ENCODE results near the gene BSDC1.

BSDC1 gene

GRCh38 chr1:32335535-32335789, 58.8 kb downstream of the BSDC1 start:
- Histone ChIP-seq H3K27me3 (ENCODE audit: insufficient read depth, low read length) (no peaks in the 10 kb centered on the region), H3K79me2 (ENCODE audit: control insufficient read depth, insufficient read depth, low read length, unreplicated experiment) (peaks cover 2% of the 10 kb centered on the region), H3K4me1 (ENCODE audit: control insufficient read depth, insufficient read depth, low read length, unreplicated experiment) (peaks cover 25% of the 10 kb centered on the region), H2AFZ (ENCODE audit: low read length, unreplicated experiment) (no peak overlapping the region), H3K36me3 (ENCODE audit: insufficient read depth, low read length) (peaks cover 10% of the 10 kb centered on the region; the same call in 1 of the 2 replicates), H3K27ac (ENCODE audit: low read depth, low read length) (no peak overlapping the region), H3K4me3 (ENCODE audit: low read depth, low read length) (peak overlapping the region; percentile 89)

- Histone ChIP-seq H2AFZ (ENCODE audit: low read length, unreplicated experiment) (no peak overlapping the region), H3K4me1 (ENCODE audit: control insufficient read depth, insufficient read depth, low read length, unreplicated experiment) (peaks cover 24% of the 10 kb centered on the region), H3K4me3 (ENCODE audit: low read depth, low read length) (peak overlapping the region; percentile 89), H3K27ac (ENCODE audit: low read depth, low read length) (no peak overlapping the region), H3K27me3 (ENCODE audit: insufficient read depth, low read length) (no peaks in the 10 kb centered on the region), H3K79me2 (ENCODE audit: control insufficient read depth, insufficient read depth, low read length, unreplicated experiment) (peaks cover 2% of the 10 kb centered on the region), H3K36me3 (ENCODE audit: insufficient read depth, low read length) (peaks cover 10% of the 10 kb centered on the region; the same call in 1 of the 2 replicates)
Observed at GRCh38 chr1:32334864-32335534, 59.2 kb downstream of the BSDC1 start.

DNA sequence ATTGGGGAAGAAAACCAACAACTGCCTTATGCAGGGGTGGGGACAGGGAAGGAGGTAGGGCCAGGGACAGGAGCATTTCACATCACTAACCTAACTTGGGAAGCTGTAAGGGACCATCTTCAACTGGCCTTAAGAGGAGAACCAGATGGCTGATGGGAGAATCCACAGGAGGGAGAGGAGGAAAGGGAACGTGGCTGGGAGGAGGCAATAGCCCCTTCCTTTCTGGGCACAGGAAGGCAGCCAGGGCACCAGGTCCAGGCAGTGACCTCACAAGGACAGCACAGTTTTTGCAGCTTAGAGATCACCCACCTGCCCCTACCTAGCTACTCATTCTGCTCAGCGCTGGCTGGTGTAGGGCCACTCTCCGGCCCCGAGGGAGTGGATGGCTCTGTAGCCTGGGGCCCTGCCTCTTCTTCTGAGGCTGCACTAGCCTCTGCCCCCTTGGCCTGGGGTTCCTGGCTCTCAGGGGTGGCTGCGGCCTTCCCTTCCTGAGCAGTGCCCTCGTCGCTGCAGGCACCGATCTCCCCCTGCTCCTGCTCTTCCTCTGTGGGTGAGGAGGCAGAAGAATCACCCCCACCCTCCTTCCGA, 59.9 kb downstream of the BSDC1 start:
- Histone ChIP-seq H3K4me3 (ENCODE audit: low read depth, low read length) (peak overlapping the region; percentile 89), H2AFZ (ENCODE audit: low read length, unreplicated experiment) (no peak overlapping the region), H3K36me3 (ENCODE audit: insufficient read depth, low read length) (peaks cover 16% of the 10 kb centered on the region; the same call in 1 of the 2 replicates), H3K4me1 (ENCODE audit: control insufficient read depth, insufficient read depth, low read length, unreplicated experiment) (peaks cover 20% of the 10 kb centered on the region), H3K27ac (ENCODE audit: low read depth, low read length) (no peak overlapping the region), H3K79me2 (ENCODE audit: control insufficient read depth, insufficient read depth, low read length, unreplicated experiment) (peaks cover 2% of the 10 kb centered on the region), H3K27me3 (ENCODE audit: insufficient read depth, low read length) (no peaks in the 10 kb centered on the region)

DNA sequence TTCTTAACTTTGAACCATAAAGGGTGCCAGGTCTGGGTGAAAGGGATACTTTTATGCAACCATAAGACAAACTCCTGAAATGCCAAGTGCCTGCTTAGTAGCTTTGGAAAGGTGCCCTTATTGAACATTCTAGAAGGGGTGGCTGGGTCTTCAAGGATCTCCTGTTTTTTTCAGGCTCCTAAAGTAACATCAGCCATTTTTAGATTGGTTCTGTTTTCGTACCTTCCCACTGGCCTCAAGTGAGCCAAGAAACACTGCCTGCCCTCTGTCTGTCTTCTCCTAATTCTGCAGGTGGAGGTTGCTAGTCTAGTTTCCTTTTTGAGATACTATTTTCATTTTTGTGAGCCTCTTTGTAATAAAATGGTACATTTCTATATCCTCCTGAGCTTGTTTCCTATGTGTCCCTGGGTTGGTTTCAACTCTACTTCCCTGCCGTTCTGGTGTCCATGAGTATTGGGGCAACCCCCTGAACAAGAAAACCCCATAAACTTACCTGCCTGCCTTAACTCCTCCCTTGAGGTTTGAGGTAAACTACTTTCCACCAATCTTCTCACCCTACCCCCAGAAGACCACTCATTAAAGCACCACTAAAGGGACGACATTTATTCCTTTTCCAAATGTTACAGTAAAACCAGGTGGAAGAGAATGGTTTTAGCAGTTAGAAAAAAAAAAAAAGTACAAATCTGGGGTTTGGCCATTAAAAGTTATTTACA, 60.8 kb downstream of the BSDC1 start:
- H3K4me1 ChIP-seq (ENCODE audit: control insufficient read depth, insufficient read depth, low read length, unreplicated experiment), result peaks cover 20% of the 10 kb centered on the region
- peaks cover 2% of the 10 kb centered on the region for H3K79me2 ChIP-seq (ENCODE audit: control insufficient read depth, insufficient read depth, low read length, unreplicated experiment)
- no peak overlapping the region for H3K27ac ChIP-seq (ENCODE audit: low read depth, low read length)
- no peaks in the 10 kb centered on the region for H3K27me3 ChIP-seq (ENCODE audit: insufficient read depth, low read length)
- H2AFZ ChIP-seq (ENCODE audit: low read length, unreplicated experiment), result no peak overlapping the region
- H3K4me3 ChIP-seq (ENCODE audit: low read depth, low read length), result no peak overlapping the region
- peaks cover 17% of the 10 kb centered on the region; the same call in 1 of the 2 replicates for H3K36me3 ChIP-seq (ENCODE audit: insufficient read depth, low read length)

- peaks cover 17% of the 10 kb centered on the region; the same call in 1 of the 2 replicates for H3K36me3 ChIP-seq (ENCODE audit: insufficient read depth, low read length)
- no peak overlapping the region for H2AFZ ChIP-seq (ENCODE audit: low read length, unreplicated experiment)
- H3K27ac ChIP-seq (ENCODE audit: low read depth, low read length), result no peak overlapping the region
- H3K4me1 ChIP-seq (ENCODE audit: control insufficient read depth, insufficient read depth, low read length, unreplicated experiment), result peaks cover 16% of the 10 kb centered on the region
- H3K27me3 ChIP-seq (ENCODE audit: insufficient read depth, low read length), result no peaks in the 10 kb centered on the region
- H3K4me3 ChIP-seq (ENCODE audit: low read depth, low read length), result no peak overlapping the region
- peaks cover 2% of the 10 kb centered on the region for H3K79me2 ChIP-seq (ENCODE audit: control insufficient read depth, insufficient read depth, low read length, unreplicated experiment)
Observed at GRCh38 chr1:32332290-32333079, 61.8 kb downstream of the BSDC1 start.

DNA sequence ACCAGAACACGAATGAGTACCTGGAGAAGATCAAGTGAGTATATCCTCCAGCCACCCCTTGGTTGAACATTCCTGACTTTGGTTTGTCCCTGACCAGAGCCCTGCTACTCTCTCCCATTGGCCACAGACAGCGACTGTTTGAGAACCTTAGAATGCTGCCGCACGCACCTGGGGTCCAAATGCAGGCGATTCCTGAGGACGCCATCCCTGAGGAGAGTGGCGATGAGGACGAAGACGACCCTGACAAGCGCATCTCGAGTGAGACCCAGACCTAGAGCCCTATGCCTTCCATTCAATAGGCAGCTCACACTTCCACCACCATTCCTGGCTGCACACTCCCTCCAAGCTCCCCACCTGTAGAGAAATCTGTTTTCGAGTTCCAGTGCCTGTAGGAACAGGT, 62.7 kb downstream of the BSDC1 start:
- no peaks in the 10 kb centered on the region for H3K27me3 ChIP-seq (ENCODE audit: insufficient read depth, low read length)
- H2AFZ ChIP-seq (ENCODE audit: low read length, unreplicated experiment), result no peak overlapping the region
- peaks cover 17% of the 10 kb centered on the region; the same call in 1 of the 2 replicates for H3K36me3 ChIP-seq (ENCODE audit: insufficient read depth, low read length)
- H3K79me2 ChIP-seq (ENCODE audit: control insufficient read depth, insufficient read depth, low read length, unreplicated experiment), result peaks cover 2% of the 10 kb centered on the region
- peaks cover 8% of the 10 kb centered on the region for H3K4me1 ChIP-seq (ENCODE audit: control insufficient read depth, insufficient read depth, low read length, unreplicated experiment)
- H3K27ac ChIP-seq (ENCODE audit: low read depth, low read length), result no peak overlapping the region
- H3K4me3 ChIP-seq (ENCODE audit: low read depth, low read length), result no peak overlapping the region

DNA sequence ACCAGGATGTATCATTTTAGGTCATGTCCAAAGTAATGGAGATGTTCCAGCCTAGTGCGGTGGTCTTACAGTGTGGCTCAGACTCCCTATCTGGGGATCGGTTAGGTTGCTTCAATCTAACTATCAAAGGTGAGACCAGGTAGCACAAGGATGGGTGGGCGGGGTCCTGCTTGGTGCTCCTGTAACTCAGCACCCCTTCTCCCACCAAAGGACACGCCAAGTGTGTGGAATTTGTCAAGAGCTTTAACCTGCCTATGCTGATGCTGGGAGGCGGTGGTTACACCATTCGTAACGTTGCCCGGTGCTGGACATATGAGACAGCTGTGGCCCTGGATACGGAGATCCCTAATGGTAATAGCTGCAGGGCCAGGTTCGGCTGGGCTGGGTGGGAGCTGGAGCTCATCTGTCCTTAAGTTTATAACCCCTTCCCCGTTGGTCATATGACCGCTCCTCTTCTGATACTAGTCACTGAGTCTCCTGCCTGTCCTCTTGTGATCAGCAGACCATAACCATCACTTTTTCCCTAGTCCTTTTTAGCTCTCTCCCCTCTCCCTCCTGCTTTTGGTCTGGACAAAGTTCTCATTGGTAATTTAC, 63.6 kb downstream of the BSDC1 start:
- Histone ChIP-seq H2AFZ (ENCODE audit: low read length, unreplicated experiment) (no peak overlapping the region), H3K79me2 (ENCODE audit: control insufficient read depth, insufficient read depth, low read length, unreplicated experiment) (peaks cover 2% of the 10 kb centered on the region), H3K4me3 (ENCODE audit: low read depth, low read length) (no peak overlapping the region), H3K27ac (ENCODE audit: low read depth, low read length) (no peak overlapping the region), H3K4me1 (ENCODE audit: control insufficient read depth, insufficient read depth, low read length, unreplicated experiment) (peaks cover 5% of the 10 kb centered on the region), H3K27me3 (ENCODE audit: insufficient read depth, low read length) (no peaks in the 10 kb centered on the region), H3K36me3 (ENCODE audit: insufficient read depth, low read length) (peaks cover 17% of the 10 kb centered on the region; the same call in 1 of the 2 replicates)

GRCh38 chr1:32329931-32330466, 64.2 kb downstream of the BSDC1 start:
- Histone ChIP-seq H3K36me3 (ENCODE audit: insufficient read depth, low read length) (peaks cover 20% of the 10 kb centered on the region; the same call in 1 of the 2 replicates), H3K79me2 (ENCODE audit: control insufficient read depth, insufficient read depth, low read length, unreplicated experiment) (peaks cover 2% of the 10 kb centered on the region), H3K27me3 (ENCODE audit: insufficient read depth, low read length) (no peaks in the 10 kb centered on the region), H3K4me1 (ENCODE audit: control insufficient read depth, insufficient read depth, low read length, unreplicated experiment) (peaks cover 5% of the 10 kb centered on the region), H3K27ac (ENCODE audit: low read depth, low read length) (no peak overlapping the region), H3K4me3 (ENCODE audit: low read depth, low read length) (no peak overlapping the region), H2AFZ (ENCODE audit: low read length, unreplicated experiment) (no peak overlapping the region)

- H3K4me3 ChIP-seq (ENCODE audit: low read depth, low read length), result no peak overlapping the region
- peaks cover 11% of the 10 kb centered on the region; the same call in 1 of the 2 replicates for H3K36me3 ChIP-seq (ENCODE audit: insufficient read depth, low read length)
- H3K27ac ChIP-seq (ENCODE audit: low read depth, low read length), result no peak overlapping the region
Observed at GRCh38 chr1:32327204-32327603, 67.0 kb downstream of the BSDC1 start.

GRCh38 chr1:32321712-32322291, 72.4 kb downstream of the BSDC1 start:
- Histone ChIP-seq H3K4me3 (ENCODE audit: low read depth, low read length) (no peak overlapping the region), H3K27ac (ENCODE audit: low read depth, low read length) (no peak overlapping the region), H2AFZ (ENCODE audit: low read length, unreplicated experiment) (no peak overlapping the region), H3K36me3 (ENCODE audit: insufficient read depth, low read length) (peaks cover 6% of the 10 kb centered on the region; the same call in 1 of the 2 replicates), H3K4me1 (ENCODE audit: control insufficient read depth, insufficient read depth, low read length, unreplicated experiment) (peaks cover 9% of the 10 kb centered on the region), H3K79me2 (ENCODE audit: control insufficient read depth, insufficient read depth, low read length, unreplicated experiment) (no peaks in the 10 kb centered on the region), H3K27me3 (ENCODE audit: insufficient read depth, low read length) (no peaks in the 10 kb centered on the region)

More at GRCh38 chr1:32327204-32327603, 67.0 kb downstream of the BSDC1 start:
- Histone ChIP-seq H3K27me3 (ENCODE audit: insufficient read depth, low read length) (no peaks in the 10 kb centered on the region), H2AFZ (ENCODE audit: low read length, unreplicated experiment) (no peak overlapping the region), H3K79me2 (ENCODE audit: control insufficient read depth, insufficient read depth, low read length, unreplicated experiment) (no peaks in the 10 kb centered on the region), H3K4me1 (ENCODE audit: control insufficient read depth, insufficient read depth, low read length, unreplicated experiment) (no peaks in the 10 kb centered on the region)

Measured in ACC112 (cell line).